PC-3 (cell line): ENCODE data around the gene LIPC. TPM values are rescaled to one million over a fixed set of nuclear protein-coding genes. Genes with fewer than 3 reads are reported as not detected.

ENCODE experiments used
- ATAC-seq: fragments of 200-7000 bp; cut with Tn5 transposase; 2 replicates; pipeline ENCODE4 v1.9.1; 2020; ENCODE audit warnings: mild to moderate bottlenecking, moderate library complexity
- BruUV-seq: library from RNA; stranded (reverse); fragments of 400-500 nt; replicated peaks from 2 replicates; lab custom pipeline; 2021; lab: Mats Ljungman, UMichigan
- CTCF ChIA-PET: fragments of 300-600 bp; sonication (Branson Sonifier 250); formaldehyde crosslinking; loops from one replicate; lab custom pipeline; 2022; ENCODE audit warnings: antibody characterized with exemption; lab: Charles Lee
- POLR2A ChIA-PET: fragments of 300-600 bp; sonication (Branson Sonifier 250); formaldehyde crosslinking; loops from one replicate; lab custom pipeline; 2022; ENCODE audit warnings: antibody characterized with exemption; ENCODE audit not compliant: unreplicated experiment; lab: Charles Lee
- DNase-seq: peaks from one replicate; pipeline ENCODE4 v3.0.0-alpha.2; 2015
- H2AFZ ChIP-seq: fragments of 300-600 bp; sonication (generic); 2 replicates; pipeline ENCODE4 v1.6.0; 2016; ENCODE audit warnings: antibody characterized with exemption, low read length
- H3F3A ChIP-seq: fragments of 300-600 bp; sonication (generic); one replicate; pipeline ENCODE4 v1.6.0; 2017; ENCODE audit warnings: antibody characterized with exemption, low read length, control low read depth, mild to moderate bottlenecking; ENCODE audit not compliant: unreplicated experiment
- H3K27ac ChIP-seq: fragments of 300-600 bp; sonication (generic); 2 replicates; pipeline ENCODE4 v1.5.1; 2016; ENCODE audit warnings: mild to moderate bottlenecking, low read length
- H3K27me3 ChIP-seq: fragments of 300-600 bp; sonication (generic); 2 replicates; pipeline ENCODE4 v1.6.1; 2016; ENCODE audit warnings: low read length, mixed read lengths
- H3K36me3 ChIP-seq: fragments of 300-600 bp; sonication (generic); 2 replicates; pipeline ENCODE4 v1.6.1; 2016; ENCODE audit warnings: low read depth, mixed run types, low read length, mixed read lengths
- H3K4me1 ChIP-seq: fragments of 300-600 bp; sonication (generic); 2 replicates; pipeline ENCODE4 v1.5.1; 2016; ENCODE audit warnings: low read length; ENCODE audit not compliant: insufficient read depth
- H3K4me2 ChIP-seq: fragments of 300-600 bp; sonication (generic); 2 replicates; pipeline ENCODE4 v1.6.0; 2016; ENCODE audit warnings: low read length
- H3K4me3 ChIP-seq: fragments of 300-600 bp; sonication (generic); 2 replicates; pipeline ENCODE4 v1.5.1; 2016; ENCODE audit warnings: mild to moderate bottlenecking, low read length, mixed read lengths
- H3K79me2 ChIP-seq: fragments of 300-600 bp; sonication (generic); 2 replicates; pipeline ENCODE4 v1.6.1; 2017; ENCODE audit warnings: low read length, mixed read lengths
- H3K9ac ChIP-seq: fragments of 300-600 bp; sonication (generic); 2 replicates; pipeline ENCODE4 v1.6.0; 2016; ENCODE audit warnings: mild to moderate bottlenecking, low read length
- H3K9me2 ChIP-seq: fragments of 300-600 bp; sonication (generic); replicated peaks from 2 replicates; pipeline ENCODE4 v1.6.1; 2016; ENCODE audit warnings: mixed run types, low read length, mixed read lengths
- H3K9me3 ChIP-seq: fragments of 300-600 bp; sonication (generic); 2 replicates; pipeline ENCODE4 v1.6.1; 2016; ENCODE audit warnings: low read length, mixed read lengths
- H4K20me1 ChIP-seq: fragments of 300-600 bp; sonication (generic); 2 replicates; pipeline ENCODE4 v1.6.1; 2016; ENCODE audit warnings: low read length, mixed read lengths
- CTCF ChIP-seq: fragments of 300-600 bp; sonication (generic); conservative IDR thresholded peaks from 2 replicates; pipeline ENCODE4 v1.5.1; 2017; ENCODE audit warnings: antibody characterized with exemption, low read depth, mild to moderate bottlenecking, low read length
- EZH2 ChIP-seq: fragments of 300-600 bp; sonication (generic); IDR thresholded peaks from one replicate; pipeline ENCODE4 v1.6.1; 2017; ENCODE audit warnings: antibody characterized with exemption, mild to moderate bottlenecking, low read length; ENCODE audit not compliant: unreplicated experiment
- EZH2phosphoT487 ChIP-seq: fragments of 300-600 bp; sonication (generic); IDR thresholded peaks from 2 replicates; pipeline ENCODE4 v1.6.1; 2018; ENCODE audit warnings: mild to moderate bottlenecking, antibody characterized with exemption, low read length, borderline replicate concordance
- intact Hi-C: fragments of 100-400 bp; cut with micrococcal nuclease; formaldehyde crosslinking; loops from 2 replicates; pipeline ENCODE4 v1.9.0; 2023
- total RNA-seq: library from RNA; depleted of rRNA; stranded (reverse); fragments of >200 nt; gene quantifications from 2 replicates; pipeline ENCODE4 v1.2.3, GENCODE V29; 2014

Gene LIPC
- total RNA-seq, 1 experiment from 2014 or later = not detected

GRCh38 chr15:58487041-58487723 is 55.4 kb downstream of the LIPC start:
- intact Hi-C loops = no loop called here
- Histone ChIP-seq H3K9ac (no peak overlapping the region), H3K27ac (no peak overlapping the region), H3K79me2 (no peaks in the 10 kb centered on the region), H3K9me3 (no peaks in the 10 kb centered on the region), H3F3A (no peaks in the 10 kb centered on the region), H3K36me3 (no peaks in the 10 kb centered on the region), H3K4me2 (no peak overlapping the region), H2AFZ (no peak overlapping the region), H3K4me3 (no peak overlapping the region), H4K20me1 (no peaks in the 10 kb centered on the region), H3K4me1 (no peaks in the 10 kb centered on the region), H3K9me2 (no peaks in the 10 kb centered on the region), H3K27me3 (no peaks in the 10 kb centered on the region)
- POLR2A ChIA-PET = no interaction called here
- TF ChIP-seq EZH2 (no peak), EZH2phosphoT487 (no peak), CTCF (no peak)
- no TSS peak for BruUV-seq
- ATAC-seq = no peak
- DNase-seq = no peak
- CTCF ChIA-PET = no interaction called here

- ChIA-PET CTCF (no interaction called here), POLR2A (no interaction called here)
- Histone ChIP-seq H3K36me3 (no peaks in the 10 kb centered on the region), H3F3A (no peaks in the 10 kb centered on the region), H3K9me3 (no peaks in the 10 kb centered on the region), H3K4me2 (no peak overlapping the region), H3K4me3 (no peak overlapping the region), H3K27ac (no peak overlapping the region), H4K20me1 (no peaks in the 10 kb centered on the region), H2AFZ (no peak overlapping the region), H3K9ac (no peak overlapping the region), H3K79me2 (no peaks in the 10 kb centered on the region), H3K27me3 (no peaks in the 10 kb centered on the region), H3K9me2 (no peaks in the 10 kb centered on the region), H3K4me1 (no peaks in the 10 kb centered on the region)
- BruUV-seq = no TSS peak
- intact Hi-C loops = no loop called here
- TF ChIP-seq EZH2phosphoT487 = no peak
- TF ChIP-seq CTCF = no peak
- TF ChIP-seq EZH2 = no peak
- DNase-seq (no peak), ATAC-seq (no peak)
These were observed 55.9 kb downstream of the LIPC start for GRCh38 chr15:58487724-58488120.

- no peaks in the 10 kb centered on the region for H3K27me3 ChIP-seq
- no peak for TF ChIP-seq CTCF
- TF ChIP-seq EZH2phosphoT487 = no peak
- TF ChIP-seq EZH2 = no peak
- H3F3A ChIP-seq = no peaks in the 10 kb centered on the region
- ChIA-PET POLR2A (no interaction called here), CTCF (no interaction called here)
- no peak overlapping the region for H2AFZ ChIP-seq
- intact Hi-C loops = no loop called here
- no peaks in the 10 kb centered on the region for H4K20me1 ChIP-seq
- H3K9ac ChIP-seq = no peak overlapping the region
- no peaks in the 10 kb centered on the region for H3K9me2 ChIP-seq
- BruUV-seq = no TSS peak
- no peak overlapping the region for H3K27ac ChIP-seq
- no peaks in the 10 kb centered on the region for H3K36me3 ChIP-seq
- H3K4me1 ChIP-seq = no peaks in the 10 kb centered on the region
- no peak overlapping the region for H3K4me2 ChIP-seq
- DNase-seq (no peak), ATAC-seq (no peak)
- no peaks in the 10 kb centered on the region for H3K9me3 ChIP-seq
- no peaks in the 10 kb centered on the region for H3K79me2 ChIP-seq
- H3K4me3 ChIP-seq = no peak overlapping the region
These were observed 57.7 kb downstream of the LIPC start for GRCh38 chr15:58489289-58490085.
